Keratinocyte (primary cell): ENCODE measurements around the gene ATP2B2. TPM values are rescaled to one million over a fixed set of nuclear protein-coding genes. Genes with fewer than 3 reads are reported as not detected.

Source experiments
- DNase-seq: peaks from one replicate; pipeline ENCODE4 v3.0.0-alpha.2; 2011; ENCODE audit warnings: low read depth, missing footprints, low spot score
- FAIRE-seq: peaks from 2 replicates; lab custom pipeline; 2011; peaks lifted over from hg19 to GRCh38; lab: Jason Lieb, UNC
- H2AFZ ChIP-seq: 2 replicates; pipeline ENCODE4 v1.6.0; 2012; ENCODE audit warnings: low read length, control low read depth, inconsistent platforms; ENCODE audit not compliant: control insufficient read depth
- H3K27ac ChIP-seq: 2 replicates; pipeline ENCODE4 v1.5.1; 2011; ENCODE audit warnings: low read length; ENCODE audit not compliant: control insufficient read depth, insufficient read depth
- H3K27me3 ChIP-seq: 3 replicates; pipeline ENCODE4 v1.6.0; 2011; ENCODE audit warnings: low read length; ENCODE audit not compliant: control insufficient read depth, insufficient read depth; ENCODE audit errors: extremely low read depth
- H3K36me3 ChIP-seq, 2 experiments: 2 replicates in 1 of 2; 3 replicates in 1 of 2; pipeline ENCODE4 v1.5.1; 2011; ENCODE audit warnings: low read length in 2 of 2, mild to moderate bottlenecking in 1 of 2; ENCODE audit not compliant: control insufficient read depth in 2 of 2, insufficient read depth in 2 of 2; ENCODE audit errors: extremely low read depth in 1 of 2
- H3K4me1 ChIP-seq: 3 replicates; pipeline ENCODE4 v1.5.1; 2011; ENCODE audit warnings: low read length; ENCODE audit not compliant: control insufficient read depth, insufficient read depth; ENCODE audit errors: extremely low read depth
- H3K4me2 ChIP-seq: 3 replicates; pipeline ENCODE4 v1.6.0; 2011; ENCODE audit warnings: low read depth, low read length; ENCODE audit not compliant: control insufficient read depth, insufficient read depth; ENCODE audit errors: extremely low read depth
- H3K4me3 ChIP-seq, 3 experiments: fragments of 200-600 bp in 1 of 3; sonication (generic) in 1 of 3; 2 replicates in 2 of 3; 3 replicates in 1 of 3; pipeline ENCODE4 v1.5.1; 2011 to 2016; ENCODE audit warnings: low read length in 3 of 3, mild to moderate bottlenecking in 3 of 3, control low read depth in 2 of 3, inconsistent platforms in 1 of 3, low read depth in 1 of 3, mixed read lengths in 1 of 3, mixed run types in 1 of 3, moderate library complexity in 1 of 3; ENCODE audit not compliant: control insufficient read depth in 2 of 3, insufficient read depth in 2 of 3; ENCODE audit errors: extremely low read depth in 1 of 3
- H3K79me2 ChIP-seq: 2 replicates; pipeline ENCODE4 v1.6.0; 2012; ENCODE audit warnings: low read length; ENCODE audit not compliant: control insufficient read depth, insufficient read depth
- H3K9ac ChIP-seq: 3 replicates; pipeline ENCODE4 v1.6.0; 2011; ENCODE audit warnings: low read length; ENCODE audit not compliant: control insufficient read depth, insufficient read depth; ENCODE audit errors: extremely low read depth
- H3K9me1 ChIP-seq: 3 replicates; pipeline ENCODE4 v1.6.0; 2011; ENCODE audit warnings: low read length; ENCODE audit not compliant: control insufficient read depth, insufficient read depth; ENCODE audit errors: extremely low read depth
- H3K9me3 ChIP-seq: 2 replicates; pipeline ENCODE4 v1.5.1; 2012; ENCODE audit warnings: low read depth, low read length; ENCODE audit not compliant: control insufficient read depth
- H4K20me1 ChIP-seq: 3 replicates; pipeline ENCODE4 v1.6.0; 2011; ENCODE audit warnings: low read length; ENCODE audit not compliant: control insufficient read depth, insufficient read depth; ENCODE audit errors: extremely low read depth
- CTCF ChIP-seq, 3 experiments: IDR thresholded peaks in 1 of 3; conservative IDR thresholded peaks in 1 of 3; optimal IDR thresholded peaks in 1 of 3; 2 replicates in 2 of 3; 3 replicates in 1 of 3; pipeline versions ENCODE3 to v1.5.1; 2011; ENCODE audit warnings: low read length in 3 of 3, mild to moderate bottlenecking in 3 of 3, moderate library complexity in 2 of 3, control low read depth in 1 of 3, inconsistent platforms in 1 of 3; ENCODE audit not compliant: insufficient read depth in 2 of 3; ENCODE audit errors: extremely low read depth in 1 of 3
- EZH2 ChIP-seq: IDR thresholded peaks from one replicate; pipeline ENCODE4 v1.6.1; 2012; ENCODE audit warnings: inconsistent platforms, mild to moderate bottlenecking, low read length, moderate library complexity
- dilution Hi-C: fragments of 300-500 bp; cut with MboI; formaldehyde crosslinking; loops from one replicate; pipeline ENCODE4 v1.7.0; 2020; ENCODE audit warnings: low sequenced_read_pairs; ENCODE audit not compliant: extremely low pct_ligation_motif_present
- polyA plus RNA-seq, 5 experiments: library from polyadenylated mRNA; depleted of rRNA in 3 of 5; stranded (reverse) in 3 of 5; stranded (forward) in 1 of 5; unstranded in 1 of 5; fragments of >200 nt; gene quantifications; 1 replicate in 1 of 5; 2 replicates in 3 of 5; 3 replicates in 1 of 5; pipeline versions ENCODE4 v1.2.1 to v1.2.3, GENCODE V29; 2011 to 2012; ENCODE audit warnings: missing spikeins in 2 of 5, low read depth in 1 of 5, low replicate concordance in 1 of 5

The ATP2B2 gene
- polyA plus RNA-seq, 1 donor (not counting 4 experiments of a cell fraction or from before 2014, with no cell fraction given) = not detected

GRCh38 chr3:10333349-10333650 is 172.1 kb downstream of the ATP2B2 start:
- Histone ChIP-seq H4K20me1 (peaks cover 2% of the 10 kb centered on the region), H3K4me3 (no peak overlapping the region), H3K4me1 (no peaks in the 10 kb centered on the region), H3K79me2 (no peaks in the 10 kb centered on the region), H3K27ac (no peak overlapping the region), H3K27me3 (peaks cover 49% of the 10 kb centered on the region), H3K4me2 (no peak overlapping the region), H3K9ac (no peak overlapping the region), H2AFZ (no peak overlapping the region), H3K36me3 (no peaks in the 10 kb centered on the region), H3K9me3 (no peaks in the 10 kb centered on the region), H3K9me1 (no peaks in the 10 kb centered on the region)
- dilution Hi-C loops = no loop called here
- FAIRE-seq (no peak), DNase-seq (no peak)
- TF ChIP-seq EZH2 = no peak
- TF ChIP-seq CTCF (optimal IDR thresholded peaks at IDR 0.05 in 1 of 3, IDR thresholded peaks at IDR 0.05 in 1 of 3, conservative IDR thresholded peaks at IDR 0.05 in 1 of 3; ENCODE audit: extremely low read depth in 1 of 3, insufficient read depth in 2 of 3, low read length in 3 of 3) = no peak

- no peaks in the 10 kb centered on the region for H3K9me3 ChIP-seq
- H3K9ac ChIP-seq = no peak overlapping the region
- peaks cover 51% of the 10 kb centered on the region for H3K27me3 ChIP-seq
- DNase-seq (no peak), FAIRE-seq (no peak)
- H3K9me1 ChIP-seq = no peaks in the 10 kb centered on the region
- H3K36me3 ChIP-seq = no peaks in the 10 kb centered on the region
- H3K27ac ChIP-seq = no peak overlapping the region
- H2AFZ ChIP-seq = no peak overlapping the region
- peaks cover 2% of the 10 kb centered on the region for H4K20me1 ChIP-seq
- H3K4me3 ChIP-seq = no peak overlapping the region
- no peak overlapping the region for H3K4me2 ChIP-seq
- dilution Hi-C loops = no loop called here
- H3K79me2 ChIP-seq = no peaks in the 10 kb centered on the region
- TF ChIP-seq CTCF (optimal IDR thresholded peaks at IDR 0.05 in 1 of 3, IDR thresholded peaks at IDR 0.05 in 1 of 3, conservative IDR thresholded peaks at IDR 0.05 in 1 of 3; ENCODE audit: extremely low read depth in 1 of 3, insufficient read depth in 2 of 3, low read length in 3 of 3) (no peak), EZH2 (no peak)
- H3K4me1 ChIP-seq = no peaks in the 10 kb centered on the region
Measured at GRCh38 chr3:10332481-10333348, 172.7 kb downstream of the ATP2B2 start.
